Rectal smooth muscle tissue (tissue), 1 donor: Measurements from ENCODE around the gene ARL5A.

Experiments used
- H3K27ac ChIP-seq: one replicate; pipeline ENCODE4 v1.7.0; 2013; ENCODE audit warnings: low read depth, low read length, inconsistent platforms
- H3K27me3 ChIP-seq: one replicate; pipeline ENCODE4 v1.7.0; 2013; ENCODE audit warnings: low read length; ENCODE audit not compliant: control insufficient read depth, insufficient read depth
- H3K36me3 ChIP-seq: one replicate; pipeline ENCODE4 v1.7.0; 2013; ENCODE audit warnings: low read length; ENCODE audit not compliant: control insufficient read depth, insufficient read depth
- H3K4me1 ChIP-seq: one replicate; pipeline ENCODE4 v1.7.0; 2013; ENCODE audit warnings: low read length; ENCODE audit not compliant: control insufficient read depth, insufficient read depth
- H3K4me3 ChIP-seq: one replicate; pipeline ENCODE4 v1.7.0; 2013; ENCODE audit warnings: low read length
- H3K9ac ChIP-seq: one replicate; pipeline ENCODE4 v1.7.0; 2013; ENCODE audit warnings: low read length

ARL5A gene

DNA sequence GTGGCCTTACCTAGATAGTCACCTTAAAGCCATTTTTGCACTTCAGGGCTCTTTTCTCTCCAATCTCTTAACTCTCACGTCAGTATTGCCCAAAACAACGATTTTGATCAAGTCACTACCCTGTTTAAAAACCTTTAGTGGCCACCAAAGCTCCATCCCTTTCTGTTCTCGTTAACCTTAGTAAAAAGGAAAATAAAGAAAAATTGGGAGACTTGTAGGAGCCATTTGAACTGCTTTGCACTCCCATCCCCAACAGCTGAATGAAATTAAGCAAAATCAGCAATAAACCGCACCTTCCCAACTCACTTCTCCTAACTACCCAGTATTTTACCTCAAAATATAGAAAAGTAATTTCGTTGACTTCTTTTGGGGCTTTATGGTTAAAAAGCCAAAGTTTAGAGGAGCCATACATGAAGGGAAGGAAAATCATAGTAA is 686 bp upstream of the ARL5A start:
- Histone ChIP-seq H3K9ac (peak overlapping the region; percentile 66), H3K27ac (peak overlapping the region; percentile 82), H3K36me3 (no peaks in the 10 kb centered on the region), H3K4me1 (peaks cover 10% of the 10 kb centered on the region), H3K27me3 (no peaks in the 10 kb centered on the region), H3K4me3 (peak overlapping the region; percentile 99)

DNA sequence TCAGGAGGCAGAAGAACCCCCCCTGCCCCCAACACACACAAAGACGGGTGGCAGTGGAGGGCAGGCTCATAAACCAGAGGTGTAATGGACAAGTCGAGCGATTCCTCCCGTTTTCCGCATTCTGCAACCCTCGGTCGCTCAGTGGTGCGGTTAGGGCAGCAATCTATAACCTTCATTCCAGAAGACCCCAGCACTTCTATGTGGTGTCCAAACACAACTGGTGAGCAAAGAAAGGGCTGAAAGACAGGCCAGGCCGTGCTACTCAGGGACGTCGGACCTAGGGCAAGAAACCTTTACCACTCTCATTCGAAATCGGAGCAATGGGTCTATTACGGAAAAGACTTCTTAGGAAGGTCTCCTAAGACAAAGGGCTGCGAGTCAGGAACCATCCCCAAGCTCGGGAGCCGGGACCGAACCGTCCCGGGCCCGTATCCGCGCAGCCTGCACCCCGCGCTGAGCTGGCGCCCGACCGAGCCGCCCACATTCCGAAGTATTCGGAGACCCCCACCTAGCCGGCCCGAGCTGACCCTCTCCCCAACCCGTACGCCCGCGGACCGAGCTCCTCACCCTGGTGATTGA is 568 bp downstream of the ARL5A start:
- Histone ChIP-seq H3K36me3 (no peaks in the 10 kb centered on the region), H3K4me1 (peaks cover 10% of the 10 kb centered on the region), H3K27me3 (no peaks in the 10 kb centered on the region), H3K27ac (peak overlapping the region; percentile 82), H3K4me3 (peak overlapping the region; percentile 99), H3K9ac (peak overlapping the region; percentile 63)

- no peak overlapping the region for H3K9ac ChIP-seq
- no peak overlapping the region for H3K27ac ChIP-seq
- peak overlapping the region; percentile 99 for H3K4me3 ChIP-seq
- H3K36me3 ChIP-seq = no peaks in the 10 kb centered on the region
- no peaks in the 10 kb centered on the region for H3K27me3 ChIP-seq
- H3K4me1 ChIP-seq = peaks cover 10% of the 10 kb centered on the region
These were observed 1.5 kb downstream of the ARL5A start for GRCh38 chr2:151826737-151827157.

DNA sequence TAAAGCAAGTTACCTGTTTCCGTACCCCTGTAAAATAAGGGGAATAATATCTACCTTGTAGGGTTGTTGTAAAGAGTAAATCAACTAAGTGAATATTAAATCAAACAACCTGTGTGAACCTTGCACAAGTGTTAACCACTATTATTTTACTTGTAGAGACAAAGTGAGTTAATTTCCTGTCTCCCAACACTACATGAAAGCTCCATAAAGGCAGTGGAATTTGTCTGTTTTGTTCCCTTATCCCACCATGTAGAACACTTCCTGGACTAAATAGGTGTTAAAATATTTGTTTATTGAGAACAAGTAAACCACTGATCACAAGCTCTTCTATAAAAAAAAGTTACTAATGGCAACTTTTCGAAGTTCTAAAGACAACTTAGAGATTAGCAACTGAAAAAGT is 3.3 kb downstream of the ARL5A start:
- peaks cover 10% of the 10 kb centered on the region for H3K4me1 ChIP-seq
- no peaks in the 10 kb centered on the region for H3K27me3 ChIP-seq
- no peak overlapping the region for H3K9ac ChIP-seq
- no peaks in the 10 kb centered on the region for H3K36me3 ChIP-seq
- H3K4me3 ChIP-seq = no peak overlapping the region
- H3K27ac ChIP-seq = no peak overlapping the region

GRCh38 chr2:151823651-151824050 is 4.6 kb downstream of the ARL5A start:
- Histone ChIP-seq H3K4me1 (peaks cover 10% of the 10 kb centered on the region), H3K36me3 (no peaks in the 10 kb centered on the region), H3K4me3 (no peak overlapping the region), H3K27me3 (no peaks in the 10 kb centered on the region), H3K27ac (no peak overlapping the region), H3K9ac (no peak overlapping the region)

GRCh38 chr2:151819920-151820319 is 8.3 kb downstream of the ARL5A start:
- no peaks in the 10 kb centered on the region for H3K27me3 ChIP-seq
- no peak overlapping the region for H3K27ac ChIP-seq
- no peaks in the 10 kb centered on the region for H3K36me3 ChIP-seq
- no peak overlapping the region for H3K9ac ChIP-seq
- H3K4me1 ChIP-seq = no peaks in the 10 kb centered on the region
- no peak overlapping the region for H3K4me3 ChIP-seq

- no peak overlapping the region for H3K4me3 ChIP-seq
- no peak overlapping the region for H3K9ac ChIP-seq
- H3K27ac ChIP-seq = no peak overlapping the region
- no peaks in the 10 kb centered on the region for H3K4me1 ChIP-seq
- H3K27me3 ChIP-seq = no peaks in the 10 kb centered on the region
- no peaks in the 10 kb centered on the region for H3K36me3 ChIP-seq
These were observed 10.3 kb downstream of the ARL5A start for GRCh38 chr2:151817929-151818328.

- Histone ChIP-seq H3K36me3 (no peaks in the 10 kb centered on the region), H3K4me3 (no peak overlapping the region), H3K27ac (no peak overlapping the region), H3K4me1 (no peaks in the 10 kb centered on the region), H3K9ac (no peak overlapping the region), H3K27me3 (no peaks in the 10 kb centered on the region)
These were observed 11.4 kb downstream of the ARL5A start for GRCh38 chr2:151816843-151817242.

- no peak overlapping the region for H3K4me3 ChIP-seq
- H3K4me1 ChIP-seq = no peaks in the 10 kb centered on the region
- H3K9ac ChIP-seq = no peak overlapping the region
- H3K27ac ChIP-seq = no peak overlapping the region
- peaks cover 3% of the 10 kb centered on the region for H3K36me3 ChIP-seq
- no peaks in the 10 kb centered on the region for H3K27me3 ChIP-seq
These were observed 12.3 kb downstream of the ARL5A start for GRCh38 chr2:151815821-151816489.

- H3K27me3 ChIP-seq = no peaks in the 10 kb centered on the region
- H3K36me3 ChIP-seq = peaks cover 6% of the 10 kb centered on the region
- no peak overlapping the region for H3K9ac ChIP-seq
- no peak overlapping the region for H3K4me3 ChIP-seq
- no peaks in the 10 kb centered on the region for H3K4me1 ChIP-seq
- no peak overlapping the region for H3K27ac ChIP-seq
These were observed 17.7 kb downstream of the ARL5A start for GRCh38 chr2:151810489-151810888.

- Histone ChIP-seq H3K36me3 (peaks cover 10% of the 10 kb centered on the region), H3K4me3 (no peak overlapping the region), H3K9ac (no peak overlapping the region), H3K27me3 (no peaks in the 10 kb centered on the region), H3K27ac (no peak overlapping the region), H3K4me1 (no peaks in the 10 kb centered on the region)
These were observed 19.2 kb downstream of the ARL5A start for GRCh38 chr2:151809073-151809383.

DNA sequence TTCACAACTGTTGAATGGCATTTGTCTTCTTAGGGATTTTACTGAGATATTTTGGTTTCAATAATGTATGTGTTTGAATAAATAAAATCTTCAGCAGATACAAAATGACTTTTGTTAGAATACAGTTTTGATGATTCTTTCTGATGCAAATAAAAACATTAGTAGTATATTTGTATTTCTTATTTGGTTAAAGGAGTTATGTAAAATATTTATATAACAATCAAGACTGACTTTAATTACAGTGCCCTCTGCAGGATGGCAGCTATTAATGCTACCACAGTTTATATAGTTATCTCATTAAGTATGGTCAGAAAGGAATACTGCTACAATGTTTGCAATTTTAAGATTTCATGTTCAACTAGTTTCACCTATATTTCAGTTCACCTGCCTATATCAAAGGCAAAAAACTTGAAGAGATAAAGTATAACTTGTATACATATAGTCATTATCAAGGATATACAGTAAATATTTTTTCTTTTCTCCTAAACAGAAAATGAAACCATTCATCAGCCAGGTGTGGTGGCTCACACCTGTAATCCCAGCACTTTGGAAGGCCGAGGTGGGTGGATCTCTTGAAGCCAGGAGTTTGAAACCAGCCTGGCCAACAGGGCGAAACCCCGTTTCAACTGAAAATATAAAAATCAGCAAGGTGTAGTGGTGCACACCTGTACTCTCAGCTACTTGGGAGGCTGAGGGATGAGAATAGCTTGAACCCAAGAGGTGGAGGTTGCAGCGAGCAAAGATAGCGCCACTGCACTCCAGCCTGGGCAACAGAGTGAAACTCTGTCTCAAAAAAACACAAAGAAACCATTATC is 19.8 kb downstream of the ARL5A start:
- Histone ChIP-seq H3K27me3 (no peaks in the 10 kb centered on the region), H3K27ac (no peak overlapping the region), H3K4me3 (no peak overlapping the region), H3K9ac (no peak overlapping the region), H3K36me3 (peaks cover 10% of the 10 kb centered on the region), H3K4me1 (no peaks in the 10 kb centered on the region)
